GM13976 (cell line): ENCODE measurements around the gene POU4F2.
A peak's percentile ranks its signal among the peaks of the same experiment; 100 is the strongest.

Experiments used
- DNase-seq: peaks from one replicate; pipeline ENCODE4 v3.0.0; 2012; ENCODE audit warnings: low spot score
- CTCF ChIP-seq: IDR thresholded peaks from 2 replicates; pipeline ENCODE4 v1.5.1; 2012; ENCODE audit warnings: borderline replicate concordance, mild to moderate bottlenecking; ENCODE audit not compliant: insufficient read depth; ENCODE audit errors: extremely low read depth, missing control alignments, control extremely low read depth
- in situ Hi-C: fragments of 300-500 bp; cut with MboI; formaldehyde crosslinking; loops from one replicate; pipeline ENCODE4 v1.12.0; 2022; ENCODE audit warnings: low sequenced_read_pairs, mixed read lengths, inconsistent platforms; ENCODE audit not compliant: unreplicated experiment

POU4F2 gene, protein sequence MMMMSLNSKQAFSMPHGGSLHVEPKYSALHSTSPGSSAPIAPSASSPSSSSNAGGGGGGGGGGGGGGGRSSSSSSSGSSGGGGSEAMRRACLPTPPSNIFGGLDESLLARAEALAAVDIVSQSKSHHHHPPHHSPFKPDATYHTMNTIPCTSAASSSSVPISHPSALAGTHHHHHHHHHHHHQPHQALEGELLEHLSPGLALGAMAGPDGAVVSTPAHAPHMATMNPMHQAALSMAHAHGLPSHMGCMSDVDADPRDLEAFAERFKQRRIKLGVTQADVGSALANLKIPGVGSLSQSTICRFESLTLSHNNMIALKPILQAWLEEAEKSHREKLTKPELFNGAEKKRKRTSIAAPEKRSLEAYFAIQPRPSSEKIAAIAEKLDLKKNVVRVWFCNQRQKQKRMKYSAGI

GRCh38 chr4:146638786-146639505, at the start of gene POU4F2:
Gene POU4F2, plus strand, starts transcription at chr4:146638893. Its CDS starts 248 bp downstream, at chr4:146639141.
- in situ Hi-C loops = no loop called here
- TF ChIP-seq CTCF = no peak
- DNase-seq = peak; percentile 56

GRCh38 chr4:146590801-146591200, 47.9 kb upstream of the POU4F2 start:
- no peak for DNase-seq
- in situ Hi-C loops = no loop called here
- TF ChIP-seq CTCF = no peak

GRCh38 chr4:146592019-146592418, 46.7 kb upstream of the POU4F2 start:
- DNase-seq = no peak
- TF ChIP-seq CTCF = no peak
- in situ Hi-C loops = no loop called here

- no peak for TF ChIP-seq CTCF
- in situ Hi-C loops = no loop called here
- DNase-seq = no peak
Observed at GRCh38 chr4:146632770-146633470, 5.8 kb upstream of the POU4F2 start.

- in situ Hi-C loops = no loop called here
- DNase-seq = no peak
- no peak for TF ChIP-seq CTCF
Observed at GRCh38 chr4:146633471-146633800, 5.3 kb upstream of the POU4F2 start.

DNA sequence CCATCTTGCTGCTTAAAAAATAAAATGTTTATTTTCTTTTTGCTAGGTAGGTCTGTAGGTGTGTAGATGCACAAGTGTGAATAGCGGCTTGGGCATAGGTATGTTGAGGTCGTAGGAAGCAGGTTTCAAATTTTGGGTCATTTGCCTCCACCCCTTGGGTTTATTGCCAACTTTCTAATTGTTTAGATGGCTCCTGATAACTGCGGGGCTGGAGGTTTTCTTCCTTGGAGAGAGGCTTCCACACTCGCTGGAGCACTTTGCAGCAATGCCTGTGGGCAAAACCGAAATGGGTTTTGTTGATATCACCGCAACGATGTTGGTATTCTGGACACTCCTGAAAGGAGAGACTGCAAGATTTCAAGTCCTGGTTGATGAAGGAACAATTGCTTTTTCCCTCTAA, 3.9 kb upstream of the POU4F2 start:
- TF ChIP-seq CTCF = no peak
- DNase-seq = no peak
- in situ Hi-C loops = no loop called here
